Testis (tissue), 3 donors: Measurements from ENCODE around the gene LIMS2. TPM values are rescaled to one million over a fixed set of nuclear protein-coding genes. Genes with fewer than 3 reads are reported as not detected.

Experiments
- DNase-seq: peaks from one replicate; pipeline ENCODE4 v3.0.0-alpha.2; 2019
- H3K27ac ChIP-seq, 2 donors: fragments of 200-600 bp; sonication (generic); one replicate each; pipeline ENCODE4 v1.5.1; 2019
- H3K27me3 ChIP-seq: fragments of 200-600 bp; sonication (generic); one replicate; pipeline ENCODE4 v1.5.1; 2019
- H3K36me3 ChIP-seq: fragments of 200-600 bp; sonication (generic); one replicate; pipeline ENCODE4 v1.5.1; 2017; ENCODE audit warnings: low read depth; ENCODE audit errors: missing control alignments
- H3K4me1 ChIP-seq: fragments of 200-600 bp; sonication (generic); one replicate; pipeline ENCODE4 v1.5.1; 2019
- H3K4me3 ChIP-seq, 2 donors: fragments of 200-600 bp; sonication (generic); one replicate each; pipeline ENCODE4 v1.5.1; 2017 to 2019
- H3K9me3 ChIP-seq: fragments of 200-600 bp; sonication (generic); one replicate; pipeline ENCODE4 v1.5.1; 2017
- POLR2A ChIP-seq: fragments of 450-650 bp; IDR thresholded peaks from one replicate; pipeline ENCODE4 v1.6.1; 2017; ENCODE audit warnings: antibody characterized with exemption, mild to moderate bottlenecking, moderate library complexity
- WGBS, 2 donors: methylation state at CpG; one replicate each; pipeline ENCODE4 v1.1.5; 2018; 5-methylcytosine and 5-hydroxymethylcytosine counted together
- intact Hi-C: fragments of 100-400 bp; cut with DNase I; formaldehyde crosslinking; loops from one replicate; pipeline ENCODE4 v1.15.1; 2023; ENCODE audit warnings: low total_unique reads
- polyA plus RNA-seq: library from polyadenylated mRNA; stranded (reverse); fragments of 350-450 nt; fragmentation: Illumina TruSeq; extraction: RNeasy Lipid Tissue Mini Kit (QIAGEN cat#74804); gene quantifications from one replicate; pipeline ENCODE4 v1.2.3, GENCODE V29; 2014; ENCODE audit warnings: low read depth, low replicate concordance; ENCODE audit not compliant: insufficient read depth
- total RNA-seq, 2 donors: library from RNA; depleted of rRNA; stranded (reverse); fragments of >200 nt; gene quantifications; one replicate each; pipeline ENCODE4 v1.2.3, GENCODE V29; 2016
- TF ChIP-seq, protein P1 (sequence below), 3 experiments: fragments of 450-650 bp in 2 of 3; fragments of 200-600 bp in 1 of 3; sonication (generic) in 1 of 3; IDR thresholded peaks; one replicate each; pipeline ENCODE4 v1.5.1; 2016 to 2019; ENCODE audit warnings: antibody characterized with exemption in 3 of 3, mild to moderate bottlenecking in 2 of 3, moderate library complexity in 1 of 3

Gene LIMS2
- total and polyA plus RNA-seq, 3 donors from 2014 or later, result 19.0 to 23.6 (median 19.3) TPM

GRCh38 chr2:127649100-127649611, 26.2 kb downstream of the LIMS2 start:
- no peaks in the 10 kb centered on the region for H3K27me3 ChIP-seq
- H3K4me1 ChIP-seq, result peaks cover 20% of the 10 kb centered on the region
- whole genome bisulfite sequencing, 2 donors, result 87 to 88% methylated on average over 9 to 12 of the region's 12 CpGs
- no peaks in the 10 kb centered on the region for H3K9me3 ChIP-seq
- intact Hi-C loops, result no loop called here
- DNase-seq, result no peak
- no peak for TF ChIP-seq POLR2A
- TF ChIP-seq, protein P1, sequence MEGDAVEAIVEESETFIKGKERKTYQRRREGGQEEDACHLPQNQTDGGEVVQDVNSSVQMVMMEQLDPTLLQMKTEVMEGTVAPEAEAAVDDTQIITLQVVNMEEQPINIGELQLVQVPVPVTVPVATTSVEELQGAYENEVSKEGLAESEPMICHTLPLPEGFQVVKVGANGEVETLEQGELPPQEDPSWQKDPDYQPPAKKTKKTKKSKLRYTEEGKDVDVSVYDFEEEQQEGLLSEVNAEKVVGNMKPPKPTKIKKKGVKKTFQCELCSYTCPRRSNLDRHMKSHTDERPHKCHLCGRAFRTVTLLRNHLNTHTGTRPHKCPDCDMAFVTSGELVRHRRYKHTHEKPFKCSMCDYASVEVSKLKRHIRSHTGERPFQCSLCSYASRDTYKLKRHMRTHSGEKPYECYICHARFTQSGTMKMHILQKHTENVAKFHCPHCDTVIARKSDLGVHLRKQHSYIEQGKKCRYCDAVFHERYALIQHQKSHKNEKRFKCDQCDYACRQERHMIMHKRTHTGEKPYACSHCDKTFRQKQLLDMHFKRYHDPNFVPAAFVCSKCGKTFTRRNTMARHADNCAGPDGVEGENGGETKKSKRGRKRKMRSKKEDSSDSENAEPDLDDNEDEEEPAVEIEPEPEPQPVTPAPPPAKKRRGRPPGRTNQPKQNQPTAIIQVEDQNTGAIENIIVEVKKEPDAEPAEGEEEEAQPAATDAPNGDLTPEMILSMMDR (IDR thresholded peaks at IDR 0.05), result no peak
- no peak overlapping the region for H3K27ac ChIP-seq
- H3K4me3 ChIP-seq, result no peak overlapping the region
- H3K36me3 ChIP-seq, result no peaks in the 10 kb centered on the region

- TF ChIP-seq, protein P1 (IDR thresholded peaks at IDR 0.05), result no peak
- no peak for TF ChIP-seq POLR2A
- no peak for DNase-seq
- H3K36me3 ChIP-seq, result no peaks in the 10 kb centered on the region
- H3K27ac ChIP-seq, result no peak overlapping the region
- no peak overlapping the region for H3K4me3 ChIP-seq
- no peaks in the 10 kb centered on the region for H3K9me3 ChIP-seq
- intact Hi-C loops, result no loop called here
- H3K27me3 ChIP-seq, result no peaks in the 10 kb centered on the region
- WGBS, 2 donors, result 94 to 100% methylated on average over 5 to 6 of the region's 6 CpGs
- H3K4me1 ChIP-seq, result peaks cover 20% of the 10 kb centered on the region
Observed at GRCh38 chr2:127648321-127648720, 27.0 kb downstream of the LIMS2 start.

DNA sequence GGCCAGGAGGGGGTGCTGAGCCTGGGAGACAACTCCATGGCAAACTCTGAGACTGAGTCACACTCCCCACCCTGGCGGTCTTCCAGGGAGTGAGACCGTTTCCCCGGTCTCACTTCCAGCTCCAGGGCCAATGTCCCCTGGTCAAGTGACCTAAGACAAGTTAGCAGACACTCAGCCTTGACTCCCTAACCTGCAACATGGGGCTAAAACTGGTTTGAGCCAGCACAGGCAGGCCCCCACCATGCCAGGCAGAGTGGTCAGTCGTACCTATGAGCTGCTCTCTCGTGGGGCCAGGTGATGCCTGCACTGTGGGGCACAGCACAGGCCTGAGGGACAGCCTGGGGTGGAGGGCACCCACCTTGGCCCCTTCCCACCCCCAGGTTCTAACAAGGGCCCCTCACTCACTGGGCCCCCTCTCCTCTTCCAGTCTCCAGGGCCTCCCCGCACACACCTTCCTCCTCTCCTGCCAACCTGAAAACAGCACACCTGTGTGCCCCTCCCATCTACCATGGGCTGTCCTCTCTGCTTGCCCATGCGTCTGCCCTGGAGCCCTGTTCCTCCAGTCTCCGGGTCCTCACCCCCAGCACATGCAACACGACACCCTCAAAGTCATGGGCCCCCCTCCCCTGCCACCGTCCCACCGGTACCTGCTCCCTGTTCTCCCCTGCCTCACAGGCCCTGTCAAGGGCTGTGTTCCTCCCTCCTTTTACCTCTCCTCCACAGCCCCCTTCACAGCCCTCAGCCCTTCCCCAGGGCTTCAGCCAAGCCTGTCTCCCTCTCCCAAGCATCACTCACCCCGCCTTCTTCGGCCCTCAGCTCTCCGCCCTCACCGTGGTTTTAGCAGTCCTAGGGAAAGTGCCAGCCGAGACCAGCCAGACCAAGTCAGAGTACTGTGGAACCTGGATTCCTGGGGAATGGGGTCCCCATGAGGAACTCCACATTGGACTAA, 27.8 kb downstream of the LIMS2 start:
- H3K4me3 ChIP-seq, result no peak overlapping the region
- TF ChIP-seq, protein P1 (IDR thresholded peaks at IDR 0.05), result no peak
- no peak for DNase-seq
- intact Hi-C loops, result no loop called here
- H3K4me1 ChIP-seq, result peaks cover 16% of the 10 kb centered on the region
- WGBS, 2 donors, result 82 to 86% methylated on average over 15 to 16 of the region's 16 CpGs
- H3K27me3 ChIP-seq, result no peaks in the 10 kb centered on the region
- no peaks in the 10 kb centered on the region for H3K36me3 ChIP-seq
- H3K27ac ChIP-seq, result no peak overlapping the region
- H3K9me3 ChIP-seq, result no peaks in the 10 kb centered on the region

GRCh38 chr2:127646487-127647241, 28.7 kb downstream of the LIMS2 start:
- Histone ChIP-seq H3K4me1 (peaks cover 10% of the 10 kb centered on the region), H3K36me3 (no peaks in the 10 kb centered on the region), H3K4me3 (no peak overlapping the region), H3K27me3 (no peaks in the 10 kb centered on the region), H3K9me3 (no peaks in the 10 kb centered on the region), H3K27ac (no peak overlapping the region)
- no peak for DNase-seq
- TF ChIP-seq POLR2A, result no peak
- TF ChIP-seq, protein P1 (IDR thresholded peaks at IDR 0.05), result no peak
- WGBS, 2 donors, result 88 to 93% methylated on average over 18 to 24 of the region's 24 CpGs
- intact Hi-C loops, result no loop called here
